ENCODE data around the gene PTPRM. TPM values are rescaled to one million over a fixed set of nuclear protein-coding genes. Genes with fewer than 3 reads are reported as not detected.

Gene PTPRM
- total RNA-seq, 4 donors from 2014 or later: 21.4 to 41.8 (median 29.6) TPM

DNA sequence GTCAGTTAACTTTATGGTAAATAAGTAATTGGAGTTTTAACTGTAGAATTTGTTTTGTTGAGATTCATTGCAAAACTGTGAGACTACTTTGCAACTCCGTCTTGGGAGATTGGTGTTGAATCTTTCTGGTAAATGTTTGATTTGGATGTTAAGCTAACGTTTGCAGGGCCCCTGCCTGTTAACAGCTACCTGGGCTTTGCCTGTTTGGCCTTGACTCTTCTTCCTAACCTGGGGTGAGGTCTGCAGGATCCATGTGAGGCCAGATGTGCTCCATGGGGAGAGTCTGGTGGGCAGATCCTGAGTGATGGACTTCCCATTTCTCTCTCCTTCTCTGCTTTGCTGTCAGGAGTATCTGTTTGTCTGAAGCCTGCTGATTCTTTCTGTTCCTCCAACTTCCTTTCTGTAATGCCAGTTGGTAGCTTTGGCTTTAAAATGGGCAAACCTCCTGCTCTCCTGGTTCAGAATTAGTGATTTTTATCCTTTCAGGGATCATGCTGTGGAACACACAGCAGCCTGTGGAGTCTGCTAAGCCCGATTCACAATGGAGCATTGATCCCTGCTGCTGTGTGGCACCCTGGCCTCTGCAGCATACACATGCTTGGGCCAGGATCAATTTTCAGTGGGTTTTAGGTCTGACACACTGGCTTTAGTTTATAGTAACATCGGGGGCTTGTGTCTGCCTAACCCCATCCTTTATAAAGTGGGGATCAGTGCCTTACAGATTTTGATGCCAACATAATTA, 36.3 kb downstream of the PTPRM start:
- intact Hi-C loops (cut with DNase I; ENCODE audit: low total_unique reads): no loop called here
- H3K4me3 ChIP-seq (ENCODE audit: low read depth, poor library complexity, severe bottlenecking): no peak overlapping the region
- DNase-seq (ENCODE audit: low spot score in 2 of 2): no peak
- WGBS, 2 donors: 86 to 94% methylated on average over 4 of the region's 4 CpGs
- TF ChIP-seq POLR2A (IDR thresholded peaks at IDR 0.05) (no peak), CTCF (IDR thresholded peaks at IDR 0.05) (no peak)

GRCh38 chr18:7604361-7604760, 37.2 kb downstream of the PTPRM start:
- no peak for TF ChIP-seq POLR2A (IDR thresholded peaks at IDR 0.05)
- intact Hi-C loops (cut with DNase I; ENCODE audit: low total_unique reads): no loop called here
- WGBS, 2 donors: 90 to 91% methylated on average over 3 of the region's 3 CpGs

GRCh38 chr18:7605705-7606104, 38.6 kb downstream of the PTPRM start:
- TF ChIP-seq POLR2A (IDR thresholded peaks at IDR 0.05): no peak
- no peak for DNase-seq (ENCODE audit: low spot score in 2 of 2)
- WGBS, 2 donors: 91 to 100% methylated on average over 2 of the region's 2 CpGs
- H3K4me3 ChIP-seq (ENCODE audit: low read depth, poor library complexity, severe bottlenecking): no peak overlapping the region
- intact Hi-C loops (cut with DNase I; ENCODE audit: low total_unique reads): no loop called here

More at GRCh38 chr18:7604361-7604760, 37.2 kb downstream of the PTPRM start:
- DNase-seq (ENCODE audit: low spot score in 2 of 2): no peak
- no peak overlapping the region for H3K4me3 ChIP-seq (ENCODE audit: low read depth, poor library complexity, severe bottlenecking)

DNA sequence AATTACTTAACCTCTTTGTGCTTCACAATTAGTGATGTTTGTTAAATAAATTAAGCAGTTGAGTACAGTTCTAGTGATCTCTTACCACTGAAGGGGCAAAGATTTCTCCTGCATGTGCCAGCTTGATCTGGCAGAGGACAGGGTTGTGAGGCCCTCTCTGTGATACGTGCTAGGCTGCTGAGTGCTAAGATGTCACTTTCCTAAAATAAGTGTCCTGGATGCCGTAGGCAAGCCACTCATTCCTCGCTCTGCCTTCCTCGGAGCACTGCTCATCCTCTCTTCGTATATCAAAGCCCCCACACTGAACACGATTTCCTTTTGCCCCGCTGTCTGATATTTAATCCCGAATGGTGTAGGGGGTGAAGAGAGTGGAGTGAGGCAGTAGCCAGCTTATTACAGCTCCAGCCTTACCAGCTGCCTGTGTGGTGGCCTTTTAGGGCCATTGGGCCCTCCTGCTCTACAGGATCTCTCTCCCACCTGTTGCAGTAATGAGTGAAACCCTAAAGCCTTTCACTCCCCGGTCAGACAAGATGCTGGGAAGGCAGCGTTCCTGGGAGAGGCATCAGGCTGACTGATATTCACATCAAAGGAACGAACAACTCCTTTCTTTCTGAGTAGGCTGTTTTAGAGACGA, 40.5 kb downstream of the PTPRM start:
- intact Hi-C loops (cut with DNase I; ENCODE audit: low total_unique reads): no loop called here
- 85 to 86% methylated on average over 12 of the region's 12 CpGs for WGBS, 2 donors
- no peak for DNase-seq (ENCODE audit: low spot score in 2 of 2)
- no peak overlapping the region for H3K4me3 ChIP-seq (ENCODE audit: low read depth, poor library complexity, severe bottlenecking)
- TF ChIP-seq CTCF (IDR thresholded peaks at IDR 0.05): no peak
- no peak for TF ChIP-seq POLR2A (IDR thresholded peaks at IDR 0.05)

GRCh38 chr18:7608174-7608550, 41.0 kb downstream of the PTPRM start:
- intact Hi-C loops (cut with DNase I; ENCODE audit: low total_unique reads): no loop called here
- no peak for DNase-seq (ENCODE audit: low spot score in 2 of 2)
- 44 to 45% methylated on average over 1 of the region's 1 CpG for WGBS, 2 donors
- no peak overlapping the region for H3K4me3 ChIP-seq (ENCODE audit: low read depth, poor library complexity, severe bottlenecking)
- TF ChIP-seq CTCF (IDR thresholded peaks at IDR 0.05) (no peak), POLR2A (IDR thresholded peaks at IDR 0.05) (no peak)

- 57 to 59% methylated on average over 2 of the region's 2 CpGs for WGBS, 2 donors
- TF ChIP-seq CTCF (IDR thresholded peaks at IDR 0.05) (no peak), POLR2A (IDR thresholded peaks at IDR 0.05) (no peak)
- DNase-seq (ENCODE audit: low spot score in 2 of 2): no peak
- intact Hi-C loops (cut with DNase I; ENCODE audit: low total_unique reads): no loop called here
- H3K4me3 ChIP-seq (ENCODE audit: low read depth, poor library complexity, severe bottlenecking): no peak overlapping the region
Measured at GRCh38 chr18:7608781-7609201, 41.7 kb downstream of the PTPRM start.

All from lower leg skin (tissue), 4 donors.